Caco-2 (cell line): ENCODE measurements around the gene GRIK3. TPM values are rescaled to one million over a fixed set of nuclear protein-coding genes. Genes with fewer than 3 reads are reported as not detected.

ENCODE experiments used
- BruUV-seq: library from RNA; stranded (reverse); fragments of 400-500 nt; replicated peaks from 2 replicates; lab custom pipeline; 2021; lab: Mats Ljungman, UMichigan
- CTCF ChIA-PET: fragments of 300-600 bp; sonication (Branson Sonifier 250); formaldehyde crosslinking; loops from one replicate; lab custom pipeline; 2022; ENCODE audit warnings: antibody characterized with exemption; lab: Charles Lee
- POLR2A ChIA-PET: fragments of 300-600 bp; sonication (Branson Sonifier 250); formaldehyde crosslinking; loops from one replicate; lab custom pipeline; 2022; ENCODE audit warnings: antibody characterized with exemption; lab: Charles Lee
- DNase-seq, 2 experiments: peaks; one replicate each; pipeline versions ENCODE4 v3.0.0 to v3.0.0-alpha.2; 2020 to 2022
- H3K27me3 ChIP-seq: replicated peaks from 2 replicates; pipeline ENCODE4 v1.6.0; 2011; ENCODE audit warnings: low read length; ENCODE audit not compliant: control insufficient read depth, insufficient read depth
- H3K36me3 ChIP-seq: 2 replicates; pipeline ENCODE4 v1.5.1; 2011; ENCODE audit warnings: low read length; ENCODE audit not compliant: control insufficient read depth, insufficient read depth
- H3K4me1 ChIP-seq: fragments of 250-450 bp; sonication (Bioruptor Pico); 2 replicates; pipeline ENCODE4 v1.5.1; 2020; ENCODE audit warnings: mild to moderate bottlenecking
- H3K4me3 ChIP-seq: 2 replicates; pipeline ENCODE4 v1.5.1; 2011; ENCODE audit warnings: low read depth, mild to moderate bottlenecking, control low read depth, low read length
- H3K9me3 ChIP-seq: fragments of 250-450 bp; sonication (Bioruptor Pico); 2 replicates; pipeline ENCODE4 v1.5.1; 2020; ENCODE audit warnings: mild to moderate bottlenecking, moderate library complexity
- H3K27ac Mint-ChIP-seq: one replicate; pipeline ENCODE4 v1.8.0; 2022; ENCODE audit warnings: mixed read lengths; ENCODE audit not compliant: unreplicated experiment
- H3K27me3 Mint-ChIP-seq: one replicate; pipeline ENCODE4 v1.8.0; 2022; ENCODE audit warnings: mixed read lengths; ENCODE audit not compliant: insufficient read depth, unreplicated experiment
- H3K36me3 Mint-ChIP-seq: one replicate; pipeline ENCODE4 v1.8.0; 2022; ENCODE audit warnings: mild to moderate bottlenecking, mixed read lengths; ENCODE audit not compliant: insufficient read depth, unreplicated experiment
- H3K4me1 Mint-ChIP-seq: one replicate; pipeline ENCODE4 v1.8.0; 2022; ENCODE audit warnings: low read depth, mixed read lengths; ENCODE audit not compliant: unreplicated experiment
- H3K4me3 Mint-ChIP-seq: one replicate; pipeline ENCODE4 v1.8.0; 2022; ENCODE audit warnings: mild to moderate bottlenecking, moderate library complexity, mixed read lengths; ENCODE audit not compliant: unreplicated experiment
- H3K9me3 Mint-ChIP-seq: one replicate; pipeline ENCODE4 v1.8.0; 2022; ENCODE audit warnings: mixed read lengths; ENCODE audit not compliant: unreplicated experiment
- CTCF ChIP-seq, 2 experiments: fragments of 200-600 bp in 1 of 2; IDR thresholded peaks; 1 replicate in 1 of 2; 2 replicates in 1 of 2; pipeline versions ENCODE4 v1.5.1 to v1.8.0; 2011 to 2022; ENCODE audit warnings: antibody characterized with exemption in 1 of 2, control low read depth in 1 of 2, inconsistent platforms in 1 of 2, low read depth in 1 of 2, low read length in 1 of 2, mild to moderate bottlenecking in 1 of 2, moderate library complexity in 1 of 2; ENCODE audit not compliant: insufficient read depth in 1 of 2, severe bottlenecking in 1 of 2, unreplicated experiment in 1 of 2
- intact Hi-C: fragments of 100-400 bp; cut with micrococcal nuclease; formaldehyde crosslinking; loops from one replicate; pipeline ENCODE4 v1.10.0; 2022; ENCODE audit not compliant: unreplicated experiment
- total RNA-seq: library from RNA; stranded (reverse); gene quantifications from 2 replicates; pipeline ENCODE4 v1.2.3, GENCODE V29; 2022

The GRIK3 gene
- total RNA-seq, 1 experiment from 2014 or later, result not detected

DNA sequence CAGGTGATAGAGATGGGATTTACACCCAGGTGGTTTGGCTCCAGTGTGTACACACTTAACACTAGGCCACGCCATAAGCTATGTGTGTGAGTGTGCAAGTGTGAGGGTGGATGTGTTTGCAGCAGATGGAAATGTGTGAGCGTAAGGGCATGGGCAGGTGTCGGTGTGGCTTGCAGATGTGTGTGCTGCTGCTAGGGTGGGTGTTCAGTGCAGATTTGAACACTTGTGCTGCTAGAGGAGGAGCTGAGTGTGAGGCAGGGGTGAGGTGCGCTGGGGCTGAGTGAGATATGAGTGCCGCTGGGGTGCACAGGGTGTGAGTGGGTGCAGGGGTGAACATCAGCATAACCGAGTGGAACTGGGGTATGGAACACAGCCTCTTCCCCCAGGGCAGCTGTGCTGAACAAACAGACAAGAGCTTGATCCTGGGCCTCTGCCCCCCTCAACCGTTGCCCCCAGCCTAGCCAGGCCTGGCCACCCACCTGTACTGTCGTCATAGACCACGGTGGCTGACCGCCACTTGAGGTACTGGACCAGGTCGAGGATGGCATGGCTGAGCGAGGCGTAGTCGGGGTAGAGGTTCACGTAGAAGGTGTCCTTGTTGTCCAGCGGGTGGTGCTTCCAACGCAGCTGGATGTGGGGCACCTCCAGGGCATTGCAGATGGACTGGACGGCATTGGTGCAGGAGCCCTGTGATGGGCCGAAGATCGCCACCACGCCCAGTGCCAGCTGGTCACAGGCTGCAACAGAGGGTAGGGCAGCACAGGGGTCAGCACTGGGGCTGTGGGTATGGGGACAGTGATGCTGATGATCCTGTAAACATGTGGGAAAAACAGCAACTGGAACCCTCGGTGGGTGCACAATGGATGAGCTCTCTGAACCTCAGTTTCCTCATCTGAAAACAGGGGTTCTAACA is 153.9 kb downstream of the GRIK3 start:
- no peak for DNase-seq
- Mint-ChIP-seq H3K27me3 (peaks cover 35% of the 10 kb centered on the region), H3K4me3 (no peak overlapping the region), H3K36me3 (no peaks in the 10 kb centered on the region), H3K9me3 (no peaks in the 10 kb centered on the region), H3K4me1 (no peaks in the 10 kb centered on the region), H3K27ac (no peak overlapping the region)
- Histone ChIP-seq H3K9me3 (no peaks in the 10 kb centered on the region), H3K4me3 (no peak overlapping the region), H3K4me1 (no peaks in the 10 kb centered on the region), H3K27me3 (no peaks in the 10 kb centered on the region), H3K36me3 (no peaks in the 10 kb centered on the region)
- ChIA-PET POLR2A (no interaction called here), CTCF (no interaction called here)
- intact Hi-C loops, result no loop called here
- no TSS peak for BruUV-seq
- TF ChIP-seq CTCF (IDR thresholded peaks at IDR 0.05; ENCODE audit: insufficient read depth in 1 of 2, low read depth in 1 of 2, low read length in 1 of 2, severe bottlenecking in 1 of 2, unreplicated experiment in 1 of 2), result no peak

- H3K36me3 ChIP-seq, result no peaks in the 10 kb centered on the region
- ChIA-PET CTCF (no interaction called here), POLR2A (no interaction called here)
- no peak for TF ChIP-seq CTCF (IDR thresholded peaks at IDR 0.05; ENCODE audit: insufficient read depth in 1 of 2, low read depth in 1 of 2, low read length in 1 of 2, severe bottlenecking in 1 of 2, unreplicated experiment in 1 of 2)
- intact Hi-C loops, result no loop called here
- no peak overlapping the region for H3K4me3 ChIP-seq
- BruUV-seq, result no TSS peak
- Mint-ChIP-seq H3K4me1 (no peaks in the 10 kb centered on the region), H3K9me3 (no peaks in the 10 kb centered on the region), H3K27ac (no peak overlapping the region), H3K36me3 (no peaks in the 10 kb centered on the region), H3K4me3 (no peak overlapping the region), H3K27me3 (peaks cover 35% of the 10 kb centered on the region)
- H3K4me1 ChIP-seq, result no peaks in the 10 kb centered on the region
- H3K27me3 ChIP-seq, result no peaks in the 10 kb centered on the region
- no peaks in the 10 kb centered on the region for H3K9me3 ChIP-seq
- no peak for DNase-seq
Measured at GRCh38 chr1:36879613-36880012, 154.7 kb downstream of the GRIK3 start.

- H3K4me1 ChIP-seq, result no peaks in the 10 kb centered on the region
- no peaks in the 10 kb centered on the region for H3K9me3 Mint-ChIP-seq
- no peaks in the 10 kb centered on the region for H3K4me1 Mint-ChIP-seq
- H3K4me3 ChIP-seq, result no peak overlapping the region
- CTCF ChIA-PET, result no interaction called here
- no peak overlapping the region for H3K27ac Mint-ChIP-seq
- H3K9me3 ChIP-seq, result no peaks in the 10 kb centered on the region
- H3K27me3 ChIP-seq, result no peaks in the 10 kb centered on the region
- DNase-seq, result no peak
- H3K4me3 Mint-ChIP-seq, result no peak overlapping the region
- no peaks in the 10 kb centered on the region for H3K36me3 ChIP-seq
- H3K27me3 Mint-ChIP-seq, result peaks cover 33% of the 10 kb centered on the region
- no TSS peak for BruUV-seq
- POLR2A ChIA-PET, result no interaction called here
- no peaks in the 10 kb centered on the region for H3K36me3 Mint-ChIP-seq
- no peak for TF ChIP-seq CTCF (IDR thresholded peaks at IDR 0.05; ENCODE audit: insufficient read depth in 1 of 2, low read depth in 1 of 2, low read length in 1 of 2, severe bottlenecking in 1 of 2, unreplicated experiment in 1 of 2)
- intact Hi-C loops, result no loop called here
Measured at GRCh38 chr1:36876990-36877389, 157.3 kb downstream of the GRIK3 start.
